H1 (cell line): Measurements from ENCODE around the gene YTHDF2. TPM values are rescaled to one million over a fixed set of nuclear protein-coding genes. Genes with fewer than 3 reads are reported as not detected.

Source experiments
- CTCF ChIA-PET: fragments of 300-600 bp; sonication (Branson Sonifier 250); formaldehyde crosslinking; loops from one replicate; lab custom pipeline; 2021; ENCODE audit not compliant: partially characterized antibody; lab: Charles Lee
- POLR2A ChIA-PET: fragments of 300-600 bp; sonication (Branson Sonifier 250); formaldehyde crosslinking; loops from one replicate; lab custom pipeline; 2021; ENCODE audit warnings: inconsistent platforms; ENCODE audit not compliant: partially characterized antibody; lab: Charles Lee
- DNase-seq, 2 experiments: peaks; one replicate each; pipeline versions ENCODE4 v3.0.0 to v3.0.0-alpha.2; 2010 to 2022; ENCODE audit warnings: low spot score in 2 of 2, low read depth in 1 of 2, mixed read lengths in 1 of 2
- FAIRE-seq: peaks from 2 replicates; lab custom pipeline; 2011; peaks lifted over from hg19 to GRCh38; lab: Jason Lieb, UNC
- H2AFZ ChIP-seq: 2 replicates; pipeline ENCODE4 v1.8.1; 2012; ENCODE audit warnings: low read length, inconsistent platforms
- H2AK5ac ChIP-seq: 2 replicates; pipeline ENCODE4 v1.6.1; 2013; ENCODE audit warnings: low read depth, low read length
- H2BK120ac ChIP-seq: replicated peaks from 2 replicates; pipeline ENCODE3; 2013; ENCODE audit warnings: low read depth, low read length, inconsistent platforms
- H2BK12ac ChIP-seq: 2 replicates; pipeline ENCODE4 v1.6.1; 2013; ENCODE audit warnings: low read depth, low read length
- H2BK15ac ChIP-seq: 2 replicates; pipeline ENCODE4 v1.6.1; 2013; ENCODE audit warnings: low read length
- H2BK20ac ChIP-seq: 2 replicates; pipeline ENCODE4 v1.6.1; 2013; ENCODE audit warnings: low read length
- H2BK5ac ChIP-seq: 2 replicates; pipeline ENCODE4 v1.6.1; 2013; ENCODE audit warnings: low read depth, low read length
- H3K14ac ChIP-seq: 2 replicates; pipeline ENCODE4 v1.6.1; 2013; ENCODE audit warnings: inconsistent platforms; ENCODE audit not compliant: insufficient read length
- H3K18ac ChIP-seq: 2 replicates; pipeline ENCODE4 v1.6.1; 2013; ENCODE audit warnings: low read length; ENCODE audit errors: extremely low read depth
- H3K23ac ChIP-seq: 2 replicates; pipeline ENCODE4 v1.6.1; 2013; ENCODE audit warnings: inconsistent platforms; ENCODE audit not compliant: insufficient read length
- H3K23me2 ChIP-seq: 2 replicates; pipeline ENCODE4 v1.6.1; 2013; ENCODE audit warnings: low read depth, low read length
- H3K27ac ChIP-seq: 2 replicates; pipeline ENCODE4 v1.6.1; 2011; ENCODE audit warnings: low read depth, low read length, inconsistent platforms
- H3K27me3 ChIP-seq, 4 experiments: replicated peaks in 1 of 4; 1 replicate in 1 of 4; 2 replicates in 3 of 4; pipeline versions ENCODE4 v1.6.1 to v1.8.1; 2011 to 2013; ENCODE audit warnings: low read length in 3 of 4, mild to moderate bottlenecking in 3 of 4, inconsistent platforms in 2 of 4, mixed read lengths in 2 of 4, moderate library complexity in 1 of 4; ENCODE audit not compliant: control insufficient read depth in 3 of 4, insufficient read depth in 3 of 4; ENCODE audit errors: extremely low read depth in 1 of 4
- H3K36me3 ChIP-seq, 4 experiments: 2 replicates each; pipeline versions ENCODE4 v1.6.1 to v1.8.1; 2011 to 2013; ENCODE audit warnings: mild to moderate bottlenecking in 4 of 4, low read length in 3 of 4, moderate library complexity in 2 of 4, control low read depth in 1 of 4, inconsistent platforms in 1 of 4; ENCODE audit not compliant: insufficient read depth in 4 of 4, control insufficient read depth in 2 of 4
- H3K4ac ChIP-seq: replicated peaks from 2 replicates; pipeline ENCODE3; 2013; ENCODE audit warnings: low read length, low read depth, mixed read lengths, inconsistent platforms; ENCODE audit not compliant: insufficient read length
- H3K4me1 ChIP-seq, 4 experiments: replicated peaks in 1 of 4; 1 replicate in 1 of 4; 2 replicates in 3 of 4; pipeline versions ENCODE4 v1.6.1 to v1.8.1; 2011 to 2013; ENCODE audit warnings: low read length in 3 of 4, inconsistent platforms in 2 of 4, mixed read lengths in 1 of 4; ENCODE audit not compliant: insufficient read depth in 4 of 4, control insufficient read depth in 3 of 4
- H3K4me2 ChIP-seq, 2 experiments: 2 replicates each; pipeline versions ENCODE4 v1.6.1 to v1.8.1; 2011 to 2013; ENCODE audit warnings: low read depth in 2 of 2, low read length in 2 of 2, control low read depth in 1 of 2, inconsistent platforms in 1 of 2, mild to moderate bottlenecking in 1 of 2; ENCODE audit not compliant: insufficient read depth in 1 of 2
- H3K4me3 ChIP-seq, 4 experiments: fragments of 200-600, 300-600 bp in 1 of 4; sonication (generic), shearing (Covaris generic), sonication (Bioruptor Twin) in 1 of 4; 2 replicates each; pipeline versions ENCODE4 v1.5.1 to v1.8.1; 2011 to 2016; ENCODE audit warnings: low read length in 4 of 4, low read depth in 3 of 4, control low read depth in 2 of 4, inconsistent platforms in 2 of 4, mild to moderate bottlenecking in 2 of 4, mixed read lengths in 1 of 4, moderate library complexity in 1 of 4; ENCODE audit not compliant: insufficient read depth in 2 of 4; ENCODE audit errors: extremely low read depth in 1 of 4
- H3K56ac ChIP-seq: replicated peaks from 2 replicates; pipeline ENCODE3; 2013; ENCODE audit warnings: low read depth, mild to moderate bottlenecking, mixed read lengths, low read length, inconsistent platforms; ENCODE audit not compliant: insufficient read length
- H3K79me1 ChIP-seq: 2 replicates; pipeline ENCODE4 v1.6.1; 2013; ENCODE audit warnings: low read depth, low read length, control low read depth
- H3K79me2 ChIP-seq, 2 experiments: 2 replicates each; pipeline versions ENCODE4 v1.6.1 to v1.8.1; 2012 to 2013; ENCODE audit warnings: low read length in 2 of 2, mild to moderate bottlenecking in 2 of 2, inconsistent platforms in 1 of 2; ENCODE audit not compliant: insufficient read depth in 2 of 2, control insufficient read depth in 1 of 2
- H3K9ac ChIP-seq, 4 experiments: replicated peaks in 1 of 4; 1 replicate in 1 of 4; 2 replicates in 3 of 4; pipeline versions ENCODE4 v1.6.1 to v1.8.1; 2011 to 2013; ENCODE audit warnings: low read depth in 3 of 4, low read length in 3 of 4, control low read depth in 2 of 4, mild to moderate bottlenecking in 2 of 4, moderate library complexity in 2 of 4, inconsistent platforms in 1 of 4; ENCODE audit errors: extremely low read depth in 1 of 4
- H3K9me3 ChIP-seq, 2 experiments: 2 replicates each; pipeline versions ENCODE4 v1.6.1 to v1.8.1; 2012 to 2013; ENCODE audit warnings: mild to moderate bottlenecking in 2 of 2, moderate library complexity in 2 of 2, control low read depth in 1 of 2, inconsistent platforms in 1 of 2, low read depth in 1 of 2, low read length in 1 of 2, mixed read lengths in 1 of 2; ENCODE audit not compliant: insufficient read depth in 2 of 2
- H4K20me1 ChIP-seq, 2 experiments: replicated peaks in 1 of 2; 2 replicates each; pipeline versions ENCODE3 to v1.8.1; 2011 to 2013; ENCODE audit warnings: inconsistent platforms in 2 of 2, low read length in 2 of 2, mild to moderate bottlenecking in 1 of 2; ENCODE audit not compliant: insufficient read depth in 2 of 2, control insufficient read depth in 1 of 2
- H4K5ac ChIP-seq: 2 replicates; pipeline ENCODE4 v1.6.1; 2013; ENCODE audit warnings: low read length, low read depth, mixed read lengths, inconsistent platforms; ENCODE audit not compliant: insufficient read length
- H4K8ac ChIP-seq: 2 replicates; pipeline ENCODE4 v1.8.0; 2013; ENCODE audit warnings: mild to moderate bottlenecking, moderate library complexity, low read length, inconsistent platforms; ENCODE audit not compliant: insufficient read depth; ENCODE audit errors: extremely low read depth
- H4K91ac ChIP-seq: replicated peaks from 2 replicates; pipeline ENCODE3; 2013; ENCODE audit warnings: low read length, mixed read lengths, inconsistent platforms; ENCODE audit not compliant: insufficient read length
- BRCA1 ChIP-seq: IDR thresholded peaks from 2 replicates; pipeline ENCODE4 v1.6.1; 2012; ENCODE audit warnings: low read depth, low read length, improper control_type of control experiment
- CEBPB ChIP-seq: IDR thresholded peaks from 2 replicates; pipeline ENCODE4 v1.6.1; 2012; ENCODE audit warnings: low read depth, low read length
- EZH2 ChIP-seq: fragments of 200-600 bp; sonication (generic); IDR thresholded peaks from 2 replicates; pipeline ENCODE4 v1.7.1; 2012; ENCODE audit warnings: low read depth, mild to moderate bottlenecking, moderate library complexity, low read length, inconsistent platforms; ENCODE audit not compliant: severe bottlenecking
- GTF2F1 ChIP-seq: IDR thresholded peaks from 2 replicates; pipeline ENCODE4 v1.6.1; 2012; ENCODE audit warnings: low read depth, low read length, improper control_type of control experiment, borderline replicate concordance
- JUN ChIP-seq: IDR thresholded peaks from 2 replicates; pipeline ENCODE4 v1.6.1; 2011; ENCODE audit warnings: low read depth, mild to moderate bottlenecking, improper control_type of control experiment, low read length
- KDM5A ChIP-seq: fragments of 200-600 bp; IDR thresholded peaks from 2 replicates; pipeline ENCODE4 v1.7.1; 2012; ENCODE audit warnings: mild to moderate bottlenecking, low read length, inconsistent platforms, mixed read lengths
- MAFK ChIP-seq: IDR thresholded peaks from 2 replicates; pipeline ENCODE4 v1.6.1; 2012; ENCODE audit warnings: low read depth, mild to moderate bottlenecking, improper control_type of control experiment, low read length
- NRF1 ChIP-seq: IDR thresholded peaks from 2 replicates; pipeline ENCODE4 v1.6.1; 2011; ENCODE audit warnings: mild to moderate bottlenecking, low read depth, low read length, improper control_type of control experiment
- RXRA ChIP-seq: IDR thresholded peaks from 2 replicates; pipeline ENCODE4 v1.6.1; 2011; ENCODE audit warnings: low read depth, mild to moderate bottlenecking, low read length, moderate library complexity; ENCODE audit not compliant: insufficient read depth
- SAP30 ChIP-seq: fragments of 300-600 bp; sonication (generic); IDR thresholded peaks from 2 replicates; pipeline ENCODE4 v1.7.1; 2012; ENCODE audit warnings: low read length, moderate library complexity, mild to moderate bottlenecking, inconsistent platforms; ENCODE audit not compliant: insufficient read depth, insufficient replicate concordance
- SIRT6 ChIP-seq: IDR thresholded peaks from one replicate; pipeline ENCODE4 v1.7.1; 2012; ENCODE audit warnings: low read length, inconsistent platforms
- SP2 ChIP-seq: IDR thresholded peaks from 2 replicates; pipeline ENCODE4 v1.6.1; 2012; ENCODE audit warnings: mild to moderate bottlenecking, low read length, inconsistent platforms
- SRF ChIP-seq: IDR thresholded peaks from 2 replicates; pipeline ENCODE4 v1.6.1; 2011; ENCODE audit warnings: mild to moderate bottlenecking, low read depth, low read length, moderate library complexity
- TBP ChIP-seq: IDR thresholded peaks from 2 replicates; pipeline ENCODE4 v1.6.1; 2011; ENCODE audit warnings: low read depth, low read length, improper control_type of control experiment
- TCF12 ChIP-seq: IDR thresholded peaks from 2 replicates; pipeline ENCODE4 v1.6.1; 2011; ENCODE audit warnings: low read depth, mild to moderate bottlenecking, low read length
- WGBS, 2 experiments: shearing (Covaris generic) in 1 of 2; methylation state at CpG; one replicate each; pipeline versions ENCODE4 v1.1.6 to v1.1.7; 2013 to 2015; ENCODE audit warnings: low lambda C conversion rate in 2 of 2, mixed read lengths in 2 of 2, inconsistent platforms in 1 of 2, low coverage in 1 of 2, missing lambda C conversion rate in 1 of 2; ENCODE audit not compliant: insufficient replicate concordance in 2 of 2, insufficient coverage in 1 of 2, insufficient read length in 1 of 2; ENCODE audit errors: extremely low coverage in 1 of 2, missing lambda C conversion rate in 1 of 2; 5-methylcytosine and 5-hydroxymethylcytosine counted together
- polyA plus RNA-seq, 7 experiments: library from polyadenylated mRNA; depleted of rRNA in 3 of 7; stranded (reverse) in 5 of 7; unstranded in 2 of 7; fragments of >200 nt in 5 of 7; fragments of 200-250 nt in 2 of 7; gene quantifications; 1 replicate in 5 of 7; 2 replicates in 1 of 7; 4 replicates in 1 of 7; pipeline versions ENCODE4 v1.2.1 to v1.2.3, GENCODE V29; 2011 to 2013; ENCODE audit warnings: missing spikeins in 2 of 7, mixed read lengths in 2 of 7
- total RNA-seq: library from RNA; stranded (reverse); fragmentation: NEBNext Ultra II Directional; extraction: Animal tissue kit (Norgen Biotek cat#: 25700); gene quantifications from 2 replicates; pipeline ENCODE4 v1.2.1, GENCODE V29; 2021

Gene YTHDF2
- total and polyA plus RNA-seq, 2 of the 8 experiments (the other 6 are each of a cell fraction or from before 2014, with no cell fraction given) = 128 to 164 TPM

GRCh38 chr1:28811369-28811765 lies 74.6 kb downstream of the YTHDF2 start:
- H3K14ac ChIP-seq = no peak overlapping the region
- H4K5ac ChIP-seq = no peak overlapping the region
- H4K91ac ChIP-seq = peak overlapping the region; percentile 0
- no peak for FAIRE-seq
- no peaks in the 10 kb centered on the region for H3K9me3 ChIP-seq
- 86% methylated on average over 9 of the region's 9 CpGs; no CpG with 5 or more reads in 1 of the 2 experiments for WGBS, 2 experiments
- H2BK120ac ChIP-seq = no peak overlapping the region
- H2BK15ac ChIP-seq = no peak overlapping the region
- no peak overlapping the region for H2BK5ac ChIP-seq
- no peak overlapping the region for H2AFZ ChIP-seq
- no peak overlapping the region; the same call in 1 of the 2 replicates for H3K18ac ChIP-seq
- POLR2A ChIA-PET = interaction anchor here (1.0 to 1.4 kb wide), 2 partner anchors 15 to 73 kb away, joined by 3 read pairs; no protein-coding TSS in a partner anchor
- H4K20me1 ChIP-seq = no peaks in the 10 kb centered on the region
- peak overlapping the region; percentile 71; the same call in 1 of the 2 replicates for H2AK5ac ChIP-seq
- H3K36me3 ChIP-seq = no peaks in the 10 kb centered on the region
- H3K56ac ChIP-seq = no peak overlapping the region
- no peaks in the 10 kb centered on the region; the same call in 1 of the 2 replicates for H3K79me1 ChIP-seq
- H3K27ac ChIP-seq = no peak overlapping the region
- no peak overlapping the region for H3K4ac ChIP-seq
- H3K4me2 ChIP-seq = peak overlapping the region; percentile 63 to 86; a peak in 2 of 4 replicates
- H2BK20ac ChIP-seq = no peak overlapping the region
- H3K4me1 ChIP-seq = peaks cover 0 to 16% (median 5%) of the 10 kb centered on the region in 4 experiments; a peak in 4 of 7 replicates
- H3K4me3 ChIP-seq = peak overlapping the region in 2 of 4 experiments; percentile 29 to 60; a peak in 3 of 8 replicates
- H2BK12ac ChIP-seq = peak overlapping the region; percentile 7; the same call in 1 of the 2 replicates
- no peak overlapping the region for H3K23ac ChIP-seq
- peaks cover 16 to 43% (median 32%) of the 10 kb centered on the region in 4 experiments for H3K27me3 ChIP-seq
- H3K79me2 ChIP-seq = no peaks in the 10 kb centered on the region
- H3K9ac ChIP-seq = no peak overlapping the region
- H3K23me2 ChIP-seq = peaks cover 4% of the 10 kb centered on the region; the same call in 1 of the 2 replicates
- no peak overlapping the region for H4K8ac ChIP-seq
- DNase-seq = no peak
- CTCF ChIA-PET = interaction anchor here (0.7 to 1.5 kb wide), 3 partner anchors 27 to 82 kb away, joined by 3 to 6 read pairs (median 4); no protein-coding TSS in a partner anchor
- TF ChIP-seq TCF12 = no peak
- TF ChIP-seq SAP30 = no peak
- no peak for TF ChIP-seq TBP
- no peak for TF ChIP-seq EZH2
- TF ChIP-seq GTF2F1 = no peak
- TF ChIP-seq NRF1 = no peak
- TF ChIP-seq SRF = no peak
- no peak for TF ChIP-seq KDM5A
- no peak for TF ChIP-seq CEBPB
- no peak for TF ChIP-seq RXRA
- TF ChIP-seq MAFK = no peak
- TF ChIP-seq BRCA1 = no peak
- no peak for TF ChIP-seq SIRT6
- TF ChIP-seq JUN = no peak
- no peak for TF ChIP-seq SP2
